Transverse colon (tissue), 4 donors: ENCODE data around the gene ARFGAP2.

Source experiments
- POLR2A ChIP-seq: fragments of 450-650 bp; IDR thresholded peaks from one replicate; pipeline ENCODE4 v1.6.1; 2016; ENCODE audit warnings: antibody characterized with exemption, mild to moderate bottlenecking, moderate library complexity
- POLR2AphosphoS5 ChIP-seq, 3 donors: sonication (generic); formaldehyde crosslinking; IDR thresholded peaks; one replicate each; pipeline ENCODE4 v1.6.1; 2016; ENCODE audit warnings: antibody characterized with exemption in 3 of 3
- TF ChIP-seq, protein P1 (sequence below), 5 experiments: fragments of 200-600 bp in 3 of 5; fragments of 450-650 bp in 2 of 5; sonication (generic) in 3 of 5; IDR thresholded peaks; 1 replicate in 2 of 5; 2 replicates in 3 of 5; pipeline ENCODE4 v1.5.1; 2016 to 2017; ENCODE audit warnings: antibody characterized with exemption in 5 of 5, inconsistent platforms in 3 of 5, mild to moderate bottlenecking in 2 of 5, moderate library complexity in 1 of 5

DNA sequence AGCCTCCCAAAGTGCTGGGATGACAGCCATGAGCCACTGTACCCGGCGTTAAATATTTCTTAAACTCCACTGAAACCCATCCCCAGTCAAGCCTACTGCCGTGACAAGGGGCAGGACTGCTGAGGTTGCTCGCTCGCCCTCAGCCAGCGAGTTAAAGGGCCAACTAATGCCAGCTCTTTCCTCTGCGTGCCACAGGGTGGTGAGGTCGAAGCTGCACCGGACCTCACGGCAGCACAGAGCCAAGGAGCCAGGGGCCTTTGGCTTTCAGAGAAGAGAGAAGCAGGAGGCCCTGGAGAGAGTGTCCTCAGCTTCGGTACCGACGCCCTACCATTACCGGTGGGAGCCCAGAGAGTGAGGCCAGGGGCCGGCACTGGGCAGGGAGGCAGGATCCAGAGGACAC, 12.8 kb downstream of the ARFGAP2 start:
- TF ChIP-seq, protein P1, sequence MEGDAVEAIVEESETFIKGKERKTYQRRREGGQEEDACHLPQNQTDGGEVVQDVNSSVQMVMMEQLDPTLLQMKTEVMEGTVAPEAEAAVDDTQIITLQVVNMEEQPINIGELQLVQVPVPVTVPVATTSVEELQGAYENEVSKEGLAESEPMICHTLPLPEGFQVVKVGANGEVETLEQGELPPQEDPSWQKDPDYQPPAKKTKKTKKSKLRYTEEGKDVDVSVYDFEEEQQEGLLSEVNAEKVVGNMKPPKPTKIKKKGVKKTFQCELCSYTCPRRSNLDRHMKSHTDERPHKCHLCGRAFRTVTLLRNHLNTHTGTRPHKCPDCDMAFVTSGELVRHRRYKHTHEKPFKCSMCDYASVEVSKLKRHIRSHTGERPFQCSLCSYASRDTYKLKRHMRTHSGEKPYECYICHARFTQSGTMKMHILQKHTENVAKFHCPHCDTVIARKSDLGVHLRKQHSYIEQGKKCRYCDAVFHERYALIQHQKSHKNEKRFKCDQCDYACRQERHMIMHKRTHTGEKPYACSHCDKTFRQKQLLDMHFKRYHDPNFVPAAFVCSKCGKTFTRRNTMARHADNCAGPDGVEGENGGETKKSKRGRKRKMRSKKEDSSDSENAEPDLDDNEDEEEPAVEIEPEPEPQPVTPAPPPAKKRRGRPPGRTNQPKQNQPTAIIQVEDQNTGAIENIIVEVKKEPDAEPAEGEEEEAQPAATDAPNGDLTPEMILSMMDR (IDR thresholded peaks at IDR 0.05), result no peak
- TF ChIP-seq POLR2A, result no peak
- TF ChIP-seq POLR2AphosphoS5 (IDR thresholded peaks at IDR 0.05), result no peak
